ENCODE measurements around the gene SERPINB6.

SERPINB6 gene

GRCh38 chr6:2980465-2980855 is 9.1 kb upstream of the SERPINB6 start:
- Mint-ChIP-seq H3K27ac (no peak overlapping the region), H3K9me3 (no peaks in the 10 kb centered on the region), H3K4me3 (no peak overlapping the region), H3K27me3 (ENCODE audit: low read depth) (peaks cover 3% of the 10 kb centered on the region), H3K36me3 (ENCODE audit: low read depth) (no peaks in the 10 kb centered on the region), H3K4me1 (peaks cover 53% of the 10 kb centered on the region)
- TF ChIP-seq, protein P1, sequence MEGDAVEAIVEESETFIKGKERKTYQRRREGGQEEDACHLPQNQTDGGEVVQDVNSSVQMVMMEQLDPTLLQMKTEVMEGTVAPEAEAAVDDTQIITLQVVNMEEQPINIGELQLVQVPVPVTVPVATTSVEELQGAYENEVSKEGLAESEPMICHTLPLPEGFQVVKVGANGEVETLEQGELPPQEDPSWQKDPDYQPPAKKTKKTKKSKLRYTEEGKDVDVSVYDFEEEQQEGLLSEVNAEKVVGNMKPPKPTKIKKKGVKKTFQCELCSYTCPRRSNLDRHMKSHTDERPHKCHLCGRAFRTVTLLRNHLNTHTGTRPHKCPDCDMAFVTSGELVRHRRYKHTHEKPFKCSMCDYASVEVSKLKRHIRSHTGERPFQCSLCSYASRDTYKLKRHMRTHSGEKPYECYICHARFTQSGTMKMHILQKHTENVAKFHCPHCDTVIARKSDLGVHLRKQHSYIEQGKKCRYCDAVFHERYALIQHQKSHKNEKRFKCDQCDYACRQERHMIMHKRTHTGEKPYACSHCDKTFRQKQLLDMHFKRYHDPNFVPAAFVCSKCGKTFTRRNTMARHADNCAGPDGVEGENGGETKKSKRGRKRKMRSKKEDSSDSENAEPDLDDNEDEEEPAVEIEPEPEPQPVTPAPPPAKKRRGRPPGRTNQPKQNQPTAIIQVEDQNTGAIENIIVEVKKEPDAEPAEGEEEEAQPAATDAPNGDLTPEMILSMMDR (IDR thresholded peaks at IDR 0.05; ENCODE audit: unreplicated experiment in 3 of 3): no peak

- Mint-ChIP-seq H3K4me3 (no peak overlapping the region), H3K9me3 (no peaks in the 10 kb centered on the region), H3K4me1 (peaks cover 53% of the 10 kb centered on the region), H3K27ac (no peak overlapping the region), H3K27me3 (ENCODE audit: low read depth) (peaks cover 3% of the 10 kb centered on the region), H3K36me3 (ENCODE audit: low read depth) (no peaks in the 10 kb centered on the region)
- TF ChIP-seq, protein P1 (IDR thresholded peaks at IDR 0.05; ENCODE audit: unreplicated experiment in 3 of 3): no peak
These were observed 8.6 kb upstream of the SERPINB6 start for GRCh38 chr6:2979819-2980464.

DNA sequence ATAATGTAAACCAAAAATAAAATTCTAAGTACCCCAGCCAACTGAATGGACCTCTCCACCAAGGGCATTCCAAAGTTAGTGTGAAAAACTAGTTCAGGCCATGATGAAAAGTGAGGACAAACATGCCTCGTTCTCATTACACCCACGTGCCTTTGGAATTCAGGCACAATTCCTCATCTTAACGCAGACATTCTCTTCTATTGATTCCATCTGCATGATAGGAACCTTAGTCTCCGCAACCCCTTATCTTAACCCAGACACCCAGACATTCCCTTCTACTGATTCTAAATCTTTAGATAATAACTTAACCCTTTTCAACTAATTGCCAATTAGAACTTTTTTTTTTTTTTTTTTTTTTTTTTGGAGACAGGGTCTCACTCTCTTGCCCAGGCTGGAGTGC is 7.6 kb upstream of the SERPINB6 start:
- Mint-ChIP-seq H3K4me1 (peaks cover 53% of the 10 kb centered on the region), H3K36me3 (ENCODE audit: low read depth) (no peaks in the 10 kb centered on the region), H3K27me3 (ENCODE audit: low read depth) (peaks cover 6% of the 10 kb centered on the region), H3K4me3 (no peak overlapping the region), H3K27ac (no peak overlapping the region), H3K9me3 (no peaks in the 10 kb centered on the region)
- TF ChIP-seq, protein P1 (IDR thresholded peaks at IDR 0.05; ENCODE audit: unreplicated experiment in 3 of 3): no peak

DNA sequence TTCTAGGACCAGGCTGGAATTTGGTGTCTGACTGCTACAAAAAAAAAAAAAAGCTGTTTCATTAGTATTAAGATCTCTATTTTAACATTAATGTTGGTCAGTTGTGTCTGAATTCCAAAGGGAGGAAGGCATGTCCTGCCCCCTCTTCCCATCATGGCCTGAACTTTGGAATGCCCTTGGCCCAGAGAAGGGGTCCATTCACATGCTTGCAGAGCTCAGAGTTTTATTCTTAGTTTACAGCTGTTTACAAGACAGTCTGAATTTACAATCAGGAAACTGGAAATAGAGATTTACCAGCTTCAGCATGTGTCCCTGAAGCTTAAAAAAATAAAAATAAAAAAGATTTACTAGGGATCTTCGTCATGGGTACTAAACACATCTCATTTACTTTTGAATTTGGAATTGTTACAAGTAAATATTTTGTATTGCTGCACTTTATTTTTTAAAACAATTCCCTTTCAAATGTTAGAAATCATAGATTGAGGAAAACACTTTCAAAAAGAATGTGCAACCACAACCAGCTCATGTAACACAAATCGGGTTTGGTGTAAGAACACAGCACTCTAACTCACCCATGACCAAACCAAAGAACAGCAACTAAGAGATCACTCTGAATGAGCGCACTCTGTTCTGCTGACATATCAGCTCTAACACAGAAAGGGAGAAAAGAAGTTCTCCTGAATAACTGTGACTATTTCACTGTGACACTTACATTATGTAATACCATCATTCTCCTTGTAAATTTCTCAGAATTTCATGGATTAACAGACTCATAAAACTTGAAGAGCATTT is 6.6 kb upstream of the SERPINB6 start:
- TF ChIP-seq, protein P1 (IDR thresholded peaks at IDR 0.05; ENCODE audit: unreplicated experiment in 3 of 3): no peak
- H3K27ac Mint-ChIP-seq: peak overlapping the region; percentile 52 to 57 (median 56)
- H3K36me3 Mint-ChIP-seq (ENCODE audit: low read depth): no peaks in the 10 kb centered on the region
- H3K4me1 Mint-ChIP-seq: peaks cover 47% of the 10 kb centered on the region
- H3K27me3 Mint-ChIP-seq (ENCODE audit: low read depth): peaks cover 3% of the 10 kb centered on the region
- no peaks in the 10 kb centered on the region for H3K9me3 Mint-ChIP-seq
- peak overlapping the region in 1 of 3 experiments; percentile 59 for H3K4me3 Mint-ChIP-seq

DNA sequence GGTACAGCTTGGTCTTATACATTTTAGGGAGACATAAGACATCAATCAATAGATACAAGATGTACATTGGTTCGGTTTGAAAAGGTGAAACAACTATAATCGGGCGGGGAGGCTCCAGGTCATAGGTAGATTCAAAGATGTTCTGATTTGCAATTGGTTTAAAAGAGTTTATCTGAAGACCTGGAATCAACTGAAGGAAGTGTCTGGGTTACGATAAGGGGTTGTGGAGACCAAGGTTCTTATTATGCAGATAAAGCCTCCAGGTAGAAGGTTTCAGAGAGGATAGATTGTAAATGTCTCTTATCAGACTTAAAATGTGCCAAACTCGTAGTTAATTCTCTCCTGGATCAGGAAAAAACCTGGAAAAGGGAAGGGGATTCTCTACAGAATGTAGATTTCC is 5.9 kb upstream of the SERPINB6 start:
- Mint-ChIP-seq H3K27ac (peak overlapping the region in 2 of 3 experiments; percentile 52 to 56), H3K4me3 (peak overlapping the region in 1 of 3 experiments; percentile 59), H3K9me3 (no peaks in the 10 kb centered on the region), H3K36me3 (ENCODE audit: low read depth) (no peaks in the 10 kb centered on the region), H3K27me3 (ENCODE audit: low read depth) (peaks cover 3% of the 10 kb centered on the region), H3K4me1 (peaks cover 43% of the 10 kb centered on the region)
- TF ChIP-seq, protein P1 (IDR thresholded peaks at IDR 0.05; ENCODE audit: unreplicated experiment in 3 of 3): no peak

Data from nephron (organoid).